HG03064 (cell line): ENCODE results near the gene STYXL1.
"Not testable (repeated sequence)": the region's sequence is repeated elsewhere in the genome, so short reads cannot be mapped to it uniquely, and the experiment has no call there.

Source experiments
- ATAC-seq: cut with Tn5 transposase; IDR thresholded peaks from one replicate; pipeline ENCODE4 v1.9.1; 2021; ENCODE audit warnings: low read depth; ENCODE audit not compliant: unreplicated experiment

Gene STYXL1

DNA sequence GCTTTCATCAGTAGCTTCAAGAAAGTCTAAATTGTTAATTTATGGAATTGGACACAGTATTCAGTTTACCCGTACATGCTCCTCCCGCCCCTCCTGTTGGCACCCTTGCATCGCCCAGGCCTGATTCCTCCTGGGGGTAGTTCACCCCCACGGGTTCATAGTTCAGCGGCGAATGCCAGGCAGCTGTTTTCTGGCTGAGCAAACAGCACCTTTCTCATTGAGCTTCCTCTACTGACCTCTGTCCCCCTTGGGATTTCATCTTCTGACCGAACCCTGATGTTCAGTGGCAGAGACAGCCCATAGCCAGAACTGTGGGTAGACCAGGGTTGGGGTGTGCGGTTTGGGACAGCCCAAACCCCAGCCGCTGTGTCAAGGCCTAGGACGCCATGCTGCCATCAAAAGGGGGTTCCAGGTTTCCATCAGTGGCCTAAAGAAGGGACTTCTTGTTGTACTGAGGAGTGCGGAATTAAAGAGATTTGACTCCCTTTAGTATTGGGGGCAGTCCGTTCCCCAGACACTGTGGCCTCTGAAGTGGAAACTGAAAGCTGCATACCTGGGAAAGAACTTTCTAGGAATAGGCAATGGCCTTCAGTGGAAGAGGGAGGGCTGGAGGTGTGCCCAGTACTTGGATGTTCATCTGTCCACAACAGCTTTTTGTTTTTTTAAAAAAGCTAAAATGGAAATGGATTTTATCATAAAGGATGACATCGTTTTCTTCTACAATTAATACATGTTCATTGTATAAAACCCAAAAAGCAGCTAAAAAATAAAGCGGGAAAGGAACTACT, 19.1 kb upstream of the STYXL1 start:
- no peak for ATAC-seq

DNA sequence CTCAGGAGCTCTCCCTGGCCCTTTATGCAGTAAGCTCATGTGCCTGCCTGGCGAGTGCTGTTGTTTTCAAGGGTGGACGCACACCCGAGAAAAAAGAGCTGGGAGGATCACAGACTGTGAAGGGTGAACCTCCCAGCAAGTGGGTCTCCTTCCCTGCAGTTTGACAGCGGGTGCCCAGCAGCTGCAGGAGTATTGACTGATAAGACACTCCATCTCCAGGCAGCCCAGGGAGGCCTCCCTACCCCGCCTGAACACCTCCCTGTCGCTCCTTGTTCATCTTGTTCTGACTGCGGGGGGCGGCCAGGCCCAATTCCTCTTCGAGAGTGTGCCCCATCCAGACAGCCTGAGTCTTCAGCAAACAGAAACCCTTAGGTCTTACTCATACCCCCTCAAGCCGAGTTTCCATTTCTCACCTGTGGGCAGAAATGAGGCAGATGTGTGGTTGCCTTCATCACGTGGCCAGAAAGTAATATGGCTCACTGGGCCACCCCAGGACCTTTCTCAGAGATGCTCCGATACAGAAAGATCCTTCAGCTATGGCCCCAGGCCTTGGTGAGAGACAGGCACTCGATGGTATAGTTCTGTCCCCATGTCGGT, 17.3 kb upstream of the STYXL1 start:
- ATAC-seq, result no peak

DNA sequence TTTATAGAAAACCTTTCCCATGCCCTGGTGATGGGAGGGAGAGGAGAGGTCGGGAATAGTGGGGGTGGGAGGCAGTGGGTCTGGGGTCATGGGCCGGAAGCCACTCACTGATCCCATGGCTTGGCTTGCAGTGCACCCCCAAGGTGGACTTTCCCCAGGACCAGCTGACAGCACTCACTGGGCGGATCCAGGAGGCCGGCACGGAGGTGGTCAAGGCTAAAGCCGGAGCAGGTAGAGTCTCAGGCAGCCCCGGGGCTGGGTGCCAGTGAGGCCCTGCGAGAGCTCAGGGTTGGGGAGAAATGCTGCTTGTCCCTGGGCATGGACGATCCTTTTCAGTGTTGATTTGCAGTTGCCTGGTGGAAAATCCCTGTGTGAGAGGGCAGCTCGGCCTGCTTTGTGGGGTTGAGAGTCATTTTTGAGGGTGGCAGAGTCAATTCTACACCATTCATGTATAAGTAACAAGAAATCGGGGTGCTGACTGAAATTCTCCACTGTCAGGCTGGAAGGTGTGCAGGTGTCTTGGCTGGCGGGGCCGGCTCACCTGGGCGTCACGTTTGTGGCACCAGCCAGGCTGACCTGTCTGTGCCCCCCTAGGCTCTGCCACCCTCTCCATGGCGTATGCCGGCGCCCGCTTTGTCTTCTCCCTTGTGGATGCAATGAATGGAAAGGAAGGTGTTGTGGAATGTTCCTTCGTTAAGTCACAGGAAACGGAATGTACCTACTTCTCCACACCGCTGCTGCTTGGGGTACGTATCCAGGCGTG, 16.6 kb upstream of the STYXL1 start:
- no peak for ATAC-seq

DNA sequence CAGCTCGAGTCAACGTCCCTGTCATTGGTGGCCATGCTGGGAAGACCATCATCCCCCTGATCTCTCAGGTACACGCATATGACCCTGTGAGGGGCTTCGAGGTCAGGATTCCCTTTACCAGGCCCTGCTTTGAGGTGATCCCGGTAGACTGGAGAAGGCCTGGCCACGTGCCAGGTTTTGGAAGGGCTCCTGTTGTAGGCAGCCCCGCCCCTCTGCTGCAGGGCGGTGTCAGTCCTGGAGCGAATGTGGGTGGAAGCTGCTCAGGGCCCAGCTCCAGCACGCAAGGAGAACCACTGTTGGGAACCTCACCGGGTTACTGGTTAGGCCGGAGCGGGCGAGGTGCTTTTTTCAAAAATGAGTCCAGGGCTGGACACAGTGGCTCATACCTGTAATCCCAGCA, 15.7 kb upstream of the STYXL1 start:
- no peak for ATAC-seq

DNA sequence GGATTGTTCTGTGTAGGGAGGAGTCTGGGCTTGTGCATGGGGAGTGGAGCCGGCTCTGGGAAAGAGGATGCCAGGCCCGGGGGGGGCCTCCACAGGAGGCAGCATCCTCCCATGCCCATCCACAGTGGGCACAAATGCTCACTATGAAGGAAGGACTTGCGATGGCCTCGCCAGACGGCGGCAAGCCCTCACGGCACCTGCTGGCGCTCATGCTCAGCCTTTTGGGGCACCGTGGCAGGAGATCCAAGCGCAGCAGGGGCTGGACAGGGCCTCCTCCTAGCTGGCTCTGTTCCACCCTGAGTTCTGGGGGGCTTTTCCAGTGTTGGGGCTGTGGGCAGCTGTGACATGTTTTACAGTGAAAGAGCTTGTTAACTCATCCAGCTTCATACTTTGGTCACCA, 15.3 kb upstream of the STYXL1 start:
- no peak for ATAC-seq

DNA sequence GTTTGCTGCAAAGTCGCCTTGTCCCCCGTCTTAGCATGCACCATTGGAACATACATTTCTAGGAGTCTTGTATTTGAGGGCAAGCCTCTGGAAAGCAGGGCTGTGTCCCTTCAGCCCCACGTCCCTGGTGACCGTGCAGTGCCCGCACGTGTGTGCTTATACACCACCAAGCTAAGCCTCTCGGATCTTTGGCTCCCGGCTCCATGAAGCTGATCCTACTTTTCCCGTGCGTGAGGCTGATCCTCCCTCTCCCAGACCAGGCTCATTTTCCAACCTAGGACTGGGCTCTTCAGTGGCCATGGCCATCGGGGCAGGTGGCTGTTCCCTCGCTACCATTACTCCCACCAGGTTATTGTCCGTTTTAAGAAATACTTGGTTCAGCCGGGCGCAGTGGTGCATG, 14.5 kb upstream of the STYXL1 start:
- no peak for ATAC-seq

DNA sequence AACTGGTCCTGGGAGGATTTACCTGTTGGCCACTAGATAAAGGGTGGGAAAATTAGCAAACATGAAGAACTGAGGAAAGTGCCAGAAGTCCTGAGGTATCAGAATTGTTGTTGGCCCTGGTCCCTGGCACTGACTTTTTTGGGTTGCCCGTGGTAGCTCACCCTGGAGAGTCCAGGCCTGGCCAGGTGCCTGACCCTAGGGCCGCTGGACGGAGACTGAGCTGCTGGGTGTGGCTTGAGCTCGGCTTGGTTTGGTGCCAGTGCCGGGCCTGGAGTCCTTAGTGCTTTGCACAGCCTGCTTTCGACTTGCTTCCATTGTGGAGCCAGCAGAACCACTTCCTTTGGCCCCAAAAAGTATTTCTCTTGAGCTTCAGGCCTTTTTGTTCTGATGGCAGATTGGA, 13.0 kb upstream of the STYXL1 start:
- ATAC-seq, result no peak

DNA sequence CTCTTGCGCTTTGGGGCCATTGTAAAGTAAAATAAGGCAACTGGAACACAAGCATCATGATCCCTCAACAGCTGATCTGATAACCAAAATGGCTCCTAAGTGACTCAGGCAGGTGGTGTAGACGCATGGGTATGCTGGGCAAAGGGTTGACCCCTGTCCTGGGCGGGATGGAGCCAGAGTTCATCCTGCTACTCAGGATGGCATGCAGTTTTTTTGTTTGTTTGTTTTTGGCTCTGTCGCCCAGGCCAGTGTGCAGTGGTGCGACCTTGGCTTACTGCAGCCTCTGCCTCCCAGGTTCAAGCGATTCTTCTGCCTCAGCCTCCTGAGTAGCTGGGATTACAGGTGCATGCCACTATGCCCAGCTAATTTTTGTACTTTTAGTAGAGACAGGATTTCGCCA, 10.9 kb upstream of the STYXL1 start:
- ATAC-seq, result not testable (repeated sequence)

DNA sequence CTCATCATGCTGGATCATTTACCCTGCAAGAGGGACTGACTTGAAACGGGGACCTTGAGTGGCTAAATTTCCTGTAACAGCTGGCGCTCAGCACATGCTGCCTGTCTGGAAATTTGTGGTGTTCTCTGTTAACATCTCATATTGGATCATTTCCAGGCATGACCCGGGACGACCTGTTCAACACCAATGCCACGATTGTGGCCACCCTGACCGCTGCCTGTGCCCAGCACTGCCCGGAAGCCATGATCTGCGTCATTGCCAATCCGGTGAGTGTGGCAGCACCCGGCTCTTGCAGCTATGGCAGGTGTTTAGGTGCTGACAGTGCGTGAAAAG, 10.0 kb upstream of the STYXL1 start:
- ATAC-seq, result no peak

DNA sequence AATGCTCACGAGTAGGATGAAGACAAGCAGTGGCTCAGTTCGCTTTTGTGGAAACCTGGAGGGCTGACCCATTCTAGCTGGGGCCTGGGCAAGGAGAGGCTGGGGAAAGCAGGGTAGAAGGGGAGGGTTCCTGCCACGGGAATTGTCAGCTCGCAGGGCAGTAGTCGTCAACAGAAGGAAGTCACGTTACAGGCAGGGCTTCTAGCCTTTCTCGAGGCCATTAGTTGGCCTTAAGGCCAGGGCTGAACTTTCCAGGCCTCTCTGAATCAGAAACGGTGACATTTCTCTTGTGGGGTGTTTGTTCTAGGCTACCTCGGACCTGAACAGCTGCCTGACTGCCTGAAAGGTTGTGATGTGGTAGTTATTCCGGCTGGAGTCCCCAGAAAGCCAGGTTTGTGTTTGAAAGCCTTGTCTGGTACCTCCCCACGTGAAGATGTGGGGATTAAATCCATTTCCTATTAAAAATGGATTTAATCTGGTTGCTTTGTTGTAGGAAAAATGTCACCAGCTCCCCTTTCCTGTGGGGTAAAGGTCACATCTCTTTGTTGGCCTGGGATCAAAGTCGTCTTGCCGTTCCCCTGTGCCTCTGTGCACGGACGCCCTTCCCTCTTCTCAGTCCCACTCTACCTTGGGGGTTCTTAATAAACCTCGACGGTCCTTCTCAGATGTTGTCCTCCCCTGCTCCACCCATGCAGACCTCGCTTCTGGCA, 9.5 kb upstream of the STYXL1 start:
- no peak for ATAC-seq

DNA sequence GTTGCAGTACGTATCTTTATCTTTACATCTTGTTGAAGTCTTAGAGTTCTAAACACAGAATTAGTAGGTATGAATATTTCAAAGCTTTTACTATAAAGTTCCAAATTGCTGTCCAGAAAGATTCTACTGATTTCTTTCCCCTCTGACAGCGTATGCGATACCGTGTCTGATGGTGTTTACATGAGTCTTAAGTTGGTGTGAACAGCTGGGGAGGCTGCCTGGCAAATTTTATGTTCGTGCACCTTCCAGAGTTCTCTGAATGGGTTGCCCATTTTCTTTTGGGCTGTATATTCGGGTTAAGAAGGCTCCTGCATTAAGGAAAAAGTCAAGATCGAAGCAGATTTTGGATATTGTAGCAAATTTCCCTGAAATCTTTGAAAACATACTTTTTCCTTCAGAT, 8.4 kb upstream of the STYXL1 start:
- ATAC-seq, result no peak

DNA sequence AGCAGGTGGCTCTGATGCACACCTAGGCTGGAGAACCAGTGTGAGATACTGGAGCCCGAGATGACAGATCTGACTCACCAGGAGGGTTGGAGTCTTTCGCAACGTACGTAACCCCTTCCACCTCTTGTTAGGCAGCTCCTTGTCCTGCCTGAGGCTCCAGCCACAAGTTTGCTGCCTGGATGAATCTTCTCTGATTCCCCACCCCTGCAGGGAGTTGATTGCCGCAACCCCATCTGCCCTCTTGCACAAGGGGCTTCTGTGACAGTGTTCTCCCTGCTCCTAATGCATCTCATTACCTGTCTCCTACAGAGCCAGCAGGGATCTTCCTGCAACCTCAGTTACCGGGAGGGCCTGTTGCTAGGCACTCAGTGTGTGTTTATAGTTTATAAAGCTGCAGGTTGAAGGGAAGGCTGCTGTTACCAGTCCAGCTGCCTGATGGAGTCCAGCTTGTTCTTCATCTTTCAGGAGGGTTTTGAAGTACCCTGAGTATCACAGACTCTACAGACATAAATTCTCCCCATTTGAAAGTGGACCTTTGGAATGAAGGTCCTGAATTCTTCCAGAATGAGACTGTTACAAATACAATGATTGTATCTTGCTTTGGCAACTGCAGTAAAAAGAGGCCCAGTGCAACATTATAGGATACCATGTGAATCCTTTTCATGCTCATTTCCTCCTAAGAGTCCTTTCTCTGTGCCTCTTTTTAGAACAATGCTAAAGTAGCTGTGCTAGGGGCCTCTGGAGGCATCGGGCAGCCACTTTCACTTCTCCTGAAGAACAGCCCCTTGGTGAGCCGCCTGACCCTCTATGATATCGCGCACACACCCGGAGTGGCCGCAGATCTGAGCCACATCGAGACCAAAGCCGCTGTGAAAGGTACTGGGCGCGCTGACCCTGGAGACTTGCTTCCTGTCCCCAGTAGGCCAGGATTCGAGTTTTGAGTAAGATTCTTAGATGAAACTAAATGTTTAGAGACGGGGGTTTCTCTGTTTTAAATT, 6.6 kb upstream of the STYXL1 start:
- ATAC-seq, result no peak

DNA sequence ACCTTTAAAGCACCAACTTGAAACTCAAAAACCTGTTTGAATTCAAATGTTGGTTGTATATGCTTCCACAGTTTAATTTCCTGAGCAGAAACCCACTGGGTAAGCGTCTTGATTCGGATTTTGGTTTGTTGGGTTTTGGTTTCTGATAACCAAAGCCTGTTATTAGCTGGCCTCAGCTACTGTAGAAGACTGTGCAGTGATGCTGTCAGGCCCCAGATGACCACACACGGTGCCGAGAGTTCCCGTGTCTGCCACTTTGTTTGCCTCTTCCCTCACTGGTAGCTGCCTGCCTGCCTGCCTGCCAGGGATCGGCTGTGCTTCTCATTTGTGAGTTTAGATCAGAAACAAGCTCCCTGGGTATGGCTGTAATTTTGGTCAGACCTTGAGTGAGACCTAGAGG, 5.7 kb upstream of the STYXL1 start:
- ATAC-seq, result no peak

DNA sequence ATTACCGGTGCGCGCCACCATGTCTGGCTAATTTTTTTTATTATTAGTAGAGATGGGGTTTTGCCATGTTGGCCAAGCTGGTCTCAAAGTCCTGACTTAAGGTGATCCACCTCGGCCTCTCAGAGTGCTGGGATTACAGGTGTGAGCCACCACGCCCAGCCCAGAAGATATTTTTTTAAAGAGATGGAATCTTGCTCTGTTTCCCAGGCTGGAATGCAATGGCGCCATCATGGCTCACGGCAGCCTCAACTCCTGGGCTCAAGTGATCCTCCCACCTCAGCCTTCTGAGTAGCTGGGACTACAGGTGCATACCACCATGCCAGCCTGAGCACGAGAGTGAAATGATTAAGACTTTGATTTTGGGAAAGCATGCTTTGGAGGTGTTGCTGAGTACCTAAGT, 4.9 kb upstream of the STYXL1 start:
- not testable (repeated sequence) for ATAC-seq

DNA sequence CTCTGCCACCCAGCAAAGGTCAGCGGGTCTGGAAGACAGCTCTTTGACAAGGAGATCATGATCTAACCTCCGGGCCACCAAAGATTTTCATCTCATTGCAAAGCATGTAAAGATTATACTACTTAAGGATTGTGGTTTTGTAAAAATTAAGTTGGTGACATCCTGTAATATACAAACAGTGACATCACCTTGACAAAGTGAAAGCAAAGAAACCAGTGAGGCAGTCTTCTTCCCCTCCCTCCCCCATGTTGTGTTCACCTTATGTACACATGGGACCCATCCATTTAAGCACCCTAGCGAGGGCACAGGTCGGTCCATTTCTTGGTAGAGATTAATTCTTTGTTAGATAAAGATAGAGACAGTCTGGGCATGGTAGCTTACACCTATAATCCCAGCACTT, 4.0 kb upstream of the STYXL1 start:
- no peak for ATAC-seq

DNA sequence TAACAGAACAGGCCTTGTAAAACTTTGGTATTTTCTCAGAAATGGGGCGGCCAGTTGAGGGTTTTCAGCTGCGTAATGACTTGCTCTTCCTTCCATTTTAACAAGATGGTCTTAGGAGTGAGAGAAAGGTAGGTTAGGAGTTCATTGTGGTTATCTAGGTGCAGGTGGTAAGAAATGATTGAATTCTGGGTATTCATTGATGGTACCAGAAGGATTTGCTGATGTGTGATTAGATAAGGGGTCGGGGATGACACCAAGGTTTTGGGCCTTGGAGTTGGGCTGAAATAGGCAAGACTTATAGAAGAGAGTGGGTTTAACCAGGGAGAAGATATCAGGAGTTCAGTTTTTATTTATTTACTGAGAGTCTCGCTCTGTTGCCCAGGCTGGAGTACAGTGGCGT, 2.7 kb upstream of the STYXL1 start:
- ATAC-seq, result no peak

DNA sequence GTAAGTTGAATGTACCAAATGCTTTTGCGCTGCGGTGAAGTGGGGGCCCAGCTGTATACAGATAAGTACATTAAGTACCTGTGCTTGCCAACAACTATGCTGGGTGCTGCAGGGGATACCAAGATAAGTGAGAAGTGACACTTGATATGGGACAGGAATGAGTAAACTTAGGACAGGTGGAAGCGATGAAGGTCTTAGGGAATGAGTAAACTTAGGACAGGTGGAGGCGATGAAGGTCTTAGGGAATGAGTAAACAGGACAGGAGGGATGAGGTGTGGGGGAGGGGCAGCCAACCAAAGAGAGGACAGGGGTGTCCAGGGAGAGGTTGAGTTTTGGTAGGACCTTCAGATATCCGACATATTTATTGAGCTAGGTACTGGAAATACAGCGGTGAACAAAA, 1.5 kb upstream of the STYXL1 start:
- ATAC-seq, result no peak

DNA sequence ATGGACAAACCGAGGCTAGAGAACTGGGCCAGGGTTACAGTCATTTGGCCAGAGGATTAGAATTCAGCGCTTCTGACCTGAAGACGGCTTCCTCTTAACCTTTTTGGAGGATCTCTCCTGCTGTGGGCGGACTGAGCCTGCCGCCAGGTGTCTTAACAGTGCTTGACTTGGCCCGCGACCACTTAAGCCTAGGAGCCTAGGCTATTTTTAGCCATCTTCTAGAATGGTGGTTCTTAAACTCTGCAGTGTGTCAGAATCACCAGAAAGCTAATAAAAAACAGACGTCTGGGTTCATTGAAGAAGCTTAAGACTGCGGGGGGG, 828 bp upstream of the STYXL1 start:
- ATAC-seq, result no peak

DNA sequence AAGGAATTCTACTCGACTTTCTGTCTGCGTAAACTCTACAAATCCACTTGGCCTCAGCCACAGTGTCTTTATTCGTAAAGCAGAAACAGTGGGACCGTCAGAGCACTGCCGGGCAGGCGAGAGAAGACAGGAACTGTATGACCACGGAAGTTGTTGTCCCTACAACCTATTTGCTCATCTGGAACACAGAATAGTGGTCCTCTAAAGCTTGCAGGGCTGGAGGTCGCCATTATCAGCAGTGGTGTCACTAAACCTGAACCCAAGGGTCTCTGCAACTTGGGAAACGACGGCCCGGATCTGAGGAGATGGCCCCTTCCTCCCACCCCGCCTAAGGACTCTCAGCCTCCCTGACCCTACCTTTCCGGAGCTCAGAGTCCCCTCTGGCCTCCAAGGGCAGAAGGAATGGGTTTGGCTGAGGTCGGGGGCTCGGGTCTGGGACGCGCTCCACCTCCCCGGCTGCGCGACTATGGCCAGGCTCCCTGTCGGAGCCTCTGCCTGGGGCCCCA, 442 bp downstream of the STYXL1 start:
- peak; percentile 4 for ATAC-seq

DNA sequence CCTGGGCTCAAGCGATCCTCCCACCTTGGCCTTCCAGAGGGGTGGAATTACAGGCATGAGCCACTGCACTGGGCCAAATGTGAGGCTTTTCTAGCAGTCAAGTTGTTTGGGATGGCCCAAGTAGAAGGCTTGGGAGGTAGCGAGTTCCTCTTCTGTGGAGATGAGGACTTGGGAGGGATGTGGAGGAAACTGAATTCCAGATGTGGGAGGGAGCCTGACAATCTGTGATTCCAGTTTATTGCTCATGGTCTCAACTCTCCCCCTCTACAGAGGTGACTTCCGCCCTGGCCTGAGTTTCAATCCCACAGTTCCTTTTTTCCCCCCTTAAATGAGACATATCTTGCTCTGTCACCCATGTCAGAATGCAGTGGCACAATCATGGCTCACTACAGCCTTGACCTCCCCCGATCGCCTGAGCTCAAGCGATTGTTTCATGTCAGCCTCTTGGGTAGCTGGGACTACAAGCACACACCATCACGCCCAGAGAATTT, 3.4 kb downstream of the STYXL1 start:
- no peak for ATAC-seq
